Vagina (tissue), 2 donors: ENCODE data around the gene PDK1.

Source experiments
- CTCF ChIP-seq, 3 experiments: fragments of 450-650 bp in 2 of 3; fragments of 200-600 bp in 1 of 3; sonication (generic) in 1 of 3; IDR thresholded peaks; one replicate each; pipeline ENCODE4 v1.5.1; 2017 to 2019; ENCODE audit warnings: antibody characterized with exemption in 3 of 3, mild to moderate bottlenecking in 2 of 3, moderate library complexity in 2 of 3
- POLR2AphosphoS5 ChIP-seq, 2 donors: sonication (generic); formaldehyde crosslinking; IDR thresholded peaks; one replicate each; pipeline ENCODE4 v1.9.0; 2017; ENCODE audit warnings: antibody characterized with exemption in 2 of 2, mild to moderate bottlenecking in 2 of 2, low read depth in 1 of 2; ENCODE audit not compliant: insufficient read depth in 1 of 2

- TF ChIP-seq CTCF (IDR thresholded peaks at IDR 0.05) = no peak
- TF ChIP-seq POLR2AphosphoS5 (IDR thresholded peaks at IDR 0.05; ENCODE audit: insufficient read depth in 1 of 2, low read depth in 1 of 2) = no peak
Observed at GRCh38 chr2:172596776-172597175, 40.9 kb downstream of the PDK1 start.
